ENCODE data around the gene ABTB2.
"Not testable (repeated sequence)": the region's sequence is repeated elsewhere in the genome, so short reads cannot be mapped to it uniquely, and the experiment has no call there.

ABTB2 gene

GRCh38 chr11:34181856-34182405, 175.9 kb downstream of the ABTB2 start:
- no peak for DNase-seq

GRCh38 chr11:34181251-34181650, 176.6 kb downstream of the ABTB2 start:
- DNase-seq = no peak

- DNase-seq = not testable (repeated sequence)
Observed at GRCh38 chr11:34180814-34181165, 177.0 kb downstream of the ABTB2 start.

GRCh38 chr11:34180040-34180813, 177.6 kb downstream of the ABTB2 start:
- DNase-seq = no peak

- no peak for DNase-seq
Observed at GRCh38 chr11:34179026-34179675, 178.7 kb downstream of the ABTB2 start.

- DNase-seq = no peak
Observed at GRCh38 chr11:34178209-34178821, 179.5 kb downstream of the ABTB2 start.

GRCh38 chr11:34176751-34177209, 181.0 kb downstream of the ABTB2 start:
- DNase-seq = no peak

- DNase-seq = no peak
Observed at GRCh38 chr11:34175284-34176019, 182.4 kb downstream of the ABTB2 start.

- DNase-seq = peak; percentile 85
Observed at GRCh38 chr11:34174412-34175041, 183.3 kb downstream of the ABTB2 start.

- no peak for DNase-seq
Observed at GRCh38 chr11:34173050-34173449, 184.8 kb downstream of the ABTB2 start.

- DNase-seq = no peak
Observed at GRCh38 chr11:34169686-34170085, 188.1 kb downstream of the ABTB2 start.

GRCh38 chr11:34168642-34169420, 189.0 kb downstream of the ABTB2 start:
- no peak for DNase-seq

GRCh38 chr11:34167961-34168360, 189.8 kb downstream of the ABTB2 start:
- no peak for DNase-seq

- no peak for DNase-seq
Observed at GRCh38 chr11:34166806-34167740, 190.7 kb downstream of the ABTB2 start.

GRCh38 chr11:34165786-34166555, 191.8 kb downstream of the ABTB2 start:
- DNase-seq = no peak

- no peak for DNase-seq
Observed at GRCh38 chr11:34165121-34165520, 192.7 kb downstream of the ABTB2 start.

- DNase-seq = no peak
Observed at GRCh38 chr11:34162856-34163255, 195.0 kb downstream of the ABTB2 start.

- no peak for DNase-seq
Observed at GRCh38 chr11:34162493-34162820, 195.4 kb downstream of the ABTB2 start.

- peak; percentile 36 for DNase-seq
Observed at GRCh38 chr11:34161812-34162492, 195.9 kb downstream of the ABTB2 start.

Data from stimulated activated CD4-positive, alpha-beta T cell treated with anti-CD3 and anti-CD28 coated beads, Interleukin-4, amount 100 ng/mL, for 24 hours (primary cell).